Mucosa of gallbladder (tissue), 1 donor: ENCODE results near the gene TMEM209. TPM values are rescaled to one million over a fixed set of nuclear protein-coding genes. Genes with fewer than 3 reads are reported as not detected.
A peak's percentile ranks its signal among the peaks of the same experiment; 100 is the strongest.
"Not testable (repeated sequence)": the region's sequence is repeated elsewhere in the genome, so short reads cannot be mapped to it uniquely, and the experiment has no call there.

Experiments
- DNase-seq: peaks from one replicate; pipeline ENCODE4 v3.0.0-alpha.2; 2020; ENCODE audit warnings: low spot score
- total RNA-seq: library from RNA; stranded (reverse); gene quantifications from one replicate; pipeline ENCODE4 v1.2.1, GENCODE V29; 2021
- donor health status: DM: no; HTN: no; CAD: no.

The TMEM209 gene
- 18.9 TPM for total RNA-seq

- peak; percentile 96 for DNase-seq
Observed at GRCh38 chr7:130205084-130205947, at the start of gene TMEM209. Gene TMEM209 (minus strand): TSS chr7:130205406. CDS start chr7:130205375, 31 bp downstream.

- peak; percentile 22 for DNase-seq
Observed at GRCh38 chr7:130254555-130254954, 49.3 kb upstream of the TMEM209 start.

- DNase-seq = not testable (repeated sequence)
Observed at GRCh38 chr7:130249626-130250025, 44.4 kb upstream of the TMEM209 start.

- DNase-seq = not testable (repeated sequence)
Observed at GRCh38 chr7:130248842-130249241, 43.6 kb upstream of the TMEM209 start.

GRCh38 chr7:130246491-130246890 lies 41.3 kb upstream of the TMEM209 start:
- DNase-seq = not testable (repeated sequence)

- DNase-seq = not testable (repeated sequence)
Observed at GRCh38 chr7:130243486-130243885, 38.3 kb upstream of the TMEM209 start.

- DNase-seq = peak; percentile 31
Observed at GRCh38 chr7:130242198-130243014, 37.2 kb upstream of the TMEM209 start.

- no peak for DNase-seq
Observed at GRCh38 chr7:130240240-130240639, 35.0 kb upstream of the TMEM209 start.

GRCh38 chr7:130236361-130236760 lies 31.2 kb upstream of the TMEM209 start:
- not testable (repeated sequence) for DNase-seq

GRCh38 chr7:130234078-130234477 lies 28.9 kb upstream of the TMEM209 start:
- DNase-seq = no peak

GRCh38 chr7:130232209-130232608 lies 27.0 kb upstream of the TMEM209 start:
- no peak for DNase-seq

GRCh38 chr7:130231792-130232191 lies 26.6 kb upstream of the TMEM209 start:
- DNase-seq = no peak

- DNase-seq = not testable (repeated sequence)
Observed at GRCh38 chr7:130229981-130230380, 24.8 kb upstream of the TMEM209 start.

GRCh38 chr7:130228840-130229502 lies 23.8 kb upstream of the TMEM209 start:
- DNase-seq = no peak

GRCh38 chr7:130227883-130228575 lies 22.8 kb upstream of the TMEM209 start:
- DNase-seq = no peak

- no peak for DNase-seq
Observed at GRCh38 chr7:130226333-130226732, 21.1 kb upstream of the TMEM209 start.

- DNase-seq = peak; percentile 80
Observed at GRCh38 chr7:130224923-130225322, 19.7 kb upstream of the TMEM209 start.

- no peak for DNase-seq
Observed at GRCh38 chr7:130224210-130224609, 19.0 kb upstream of the TMEM209 start.

- no peak for DNase-seq
Observed at GRCh38 chr7:130223646-130224045, 18.4 kb upstream of the TMEM209 start.

GRCh38 chr7:130221746-130222145 lies 16.5 kb upstream of the TMEM209 start:
- no peak for DNase-seq

- DNase-seq = peak; percentile 74
Observed at GRCh38 chr7:130219871-130220270, 14.7 kb upstream of the TMEM209 start.
